Epithelial cell of esophagus (primary cell): ENCODE measurements around the gene MYO5B.

Source experiments
- DNase-seq: peaks from one replicate; pipeline ENCODE4 v3.0.0; 2010; ENCODE audit warnings: low read depth
- H3K4me3 ChIP-seq: 2 replicates; pipeline ENCODE4 v1.5.1; 2011; ENCODE audit warnings: mild to moderate bottlenecking, low read length, control low read depth
- CTCF ChIP-seq: IDR thresholded peaks from 2 replicates; pipeline ENCODE4 v1.5.1; 2011; ENCODE audit warnings: low read depth, mild to moderate bottlenecking, low read length, control low read depth, inconsistent platforms; ENCODE audit not compliant: insufficient read depth; ENCODE audit errors: missing control alignments

MYO5B gene

GRCh38 chr18:50126471-50126870, 68.5 kb downstream of the MYO5B start:
- DNase-seq, result peak; percentile 31
- TF ChIP-seq CTCF, result no peak
- H3K4me3 ChIP-seq, result no peak overlapping the region

- no peak for TF ChIP-seq CTCF
Measured at GRCh38 chr18:50125456-50125855, 69.5 kb downstream of the MYO5B start.

GRCh38 chr18:50119296-50119695, 75.7 kb downstream of the MYO5B start:
- no peak for DNase-seq
- no peak overlapping the region for H3K4me3 ChIP-seq
- no peak for TF ChIP-seq CTCF

More at GRCh38 chr18:50125456-50125855, 69.5 kb downstream of the MYO5B start:
- DNase-seq, result no peak
- H3K4me3 ChIP-seq, result no peak overlapping the region

GRCh38 chr18:50117863-50118262, 77.1 kb downstream of the MYO5B start:
- DNase-seq, result peak; percentile 33
- no peak for TF ChIP-seq CTCF
- no peak overlapping the region for H3K4me3 ChIP-seq

GRCh38 chr18:50115095-50115494, 79.9 kb downstream of the MYO5B start:
- H3K4me3 ChIP-seq, result no peak overlapping the region
- TF ChIP-seq CTCF, result no peak
- DNase-seq, result peak; percentile 47

GRCh38 chr18:50114448-50114847, 80.5 kb downstream of the MYO5B start:
- no peak for DNase-seq
- no peak for TF ChIP-seq CTCF

GRCh38 chr18:50113726-50114125, 81.2 kb downstream of the MYO5B start:
- no peak for DNase-seq
- H3K4me3 ChIP-seq, result no peak overlapping the region
- no peak for TF ChIP-seq CTCF

More at GRCh38 chr18:50114448-50114847, 80.5 kb downstream of the MYO5B start:
- no peak overlapping the region for H3K4me3 ChIP-seq
